HEK293 (cell line): ENCODE data around the gene SLC6A11.

Experiments used
- CTCF ChIA-PET: fragments of 350-600 bp; formaldehyde crosslinking; extraction: SDS; loops from one replicate; lab custom pipeline; 2021; ENCODE audit warnings: antibody characterized with exemption; lab: Yijun Ruan, JAX
- POLR2A ChIA-PET: fragments of 300-600 bp; formaldehyde crosslinking; extraction: SDS; loops from one replicate; lab custom pipeline; 2020; ENCODE audit warnings: antibody characterized with exemption, inconsistent platforms; lab: Yijun Ruan, JAX
- H3K27ac ChIP-seq: fragments of 200-500 bp; sonication (Bioruptor generic); 2 replicates; pipeline ENCODE4 v1.5.1; 2014; ENCODE audit warnings: low read depth, low read length, control low read depth, inconsistent platforms; ENCODE audit errors: extremely low read depth
- H3K36me3 ChIP-seq, 2 experiments: fragments of 200-500 bp in 1 of 2; sonication (Bioruptor generic) in 1 of 2; 1 replicate in 1 of 2; 2 replicates in 1 of 2; pipeline ENCODE4 v1.5.1; 2014 to 2017; ENCODE audit warnings: inconsistent platforms in 2 of 2, low read length in 2 of 2; ENCODE audit not compliant: control insufficient read depth in 2 of 2, insufficient read depth in 1 of 2
- H3K4me1 ChIP-seq: fragments of 200-500 bp; sonication (Bioruptor generic); 2 replicates; pipeline ENCODE4 v1.5.1; 2014; ENCODE audit warnings: mild to moderate bottlenecking, low read length, inconsistent platforms; ENCODE audit not compliant: control insufficient read depth, insufficient read depth
- H3K4me3 ChIP-seq: 2 replicates; pipeline ENCODE4 v1.5.1; 2011; ENCODE audit warnings: low read depth, mild to moderate bottlenecking, control low read depth, low read length, moderate library complexity
- H3K9me3 ChIP-seq: fragments of 200-500 bp; sonication (Bioruptor generic); 2 replicates; pipeline ENCODE4 v1.5.1; 2014; ENCODE audit warnings: low read depth, low read length, inconsistent platforms; ENCODE audit not compliant: control insufficient read depth, insufficient read depth
- AEBP2 ChIP-seq: fragments of 450-650 bp; formaldehyde crosslinking; IDR thresholded peaks from 2 replicates; pipeline ENCODE4 v1.5.1; 2016; ENCODE audit warnings: missing biosample characterization, missing genetic modification characterization, borderline replicate concordance
- EGR2 ChIP-seq: fragments of 450-650 bp; formaldehyde crosslinking; IDR thresholded peaks from 2 replicates; pipeline ENCODE4 v1.5.1; 2016; ENCODE audit warnings: low read depth, missing biosample characterization, missing genetic modification characterization
- FEZF1 ChIP-seq: fragments of 450-650 bp; formaldehyde crosslinking; IDR thresholded peaks from 2 replicates; pipeline ENCODE4 v1.5.1; 2016; ENCODE audit warnings: missing biosample characterization, missing genetic modification characterization
- HOXA7 ChIP-seq: sonication (generic); formaldehyde crosslinking; IDR thresholded peaks from 2 replicates; pipeline ENCODE4 v1.8.1; 2022; ENCODE audit warnings: missing genetic modification reagents, borderline replicate concordance
- HOXC10 ChIP-seq: sonication (generic); formaldehyde crosslinking; IDR thresholded peaks from 2 replicates; pipeline ENCODE4 v1.8.1; 2023; ENCODE audit warnings: mild to moderate bottlenecking, missing genetic modification reagents
- HOXD13 ChIP-seq: sonication (generic); formaldehyde crosslinking; IDR thresholded peaks from 2 replicates; pipeline ENCODE4 v1.8.0; 2022; ENCODE audit warnings: missing genetic modification reagents, borderline replicate concordance
- KLF10 ChIP-seq: fragments of 450-650 bp; IDR thresholded peaks from 2 replicates; pipeline ENCODE4 v1.5.1; 2018; ENCODE audit warnings: missing biosample characterization, mild to moderate bottlenecking, missing genetic modification characterization
- TCF7L2 ChIP-seq: IDR thresholded peaks from 2 replicates; pipeline ENCODE4 v1.6.1; 2011; ENCODE audit warnings: low read depth, mild to moderate bottlenecking, inconsistent platforms, low read length, moderate library complexity, borderline replicate concordance
- ZBTB6 ChIP-seq: fragments of 450-650 bp; formaldehyde crosslinking; IDR thresholded peaks from 2 replicates; pipeline ENCODE4 v1.5.1; 2017; ENCODE audit warnings: missing biosample characterization, missing genetic modification characterization
- ZBTB8A ChIP-seq: fragments of 450-650 bp; formaldehyde crosslinking; IDR thresholded peaks from 2 replicates; pipeline ENCODE4 v1.5.1; 2016; ENCODE audit warnings: missing biosample characterization, missing genetic modification characterization
- ZFP41 ChIP-seq: fragments of 450-650 bp; formaldehyde crosslinking; IDR thresholded peaks from 2 replicates; pipeline ENCODE4 v1.5.1; 2016; ENCODE audit warnings: missing biosample characterization, missing genetic modification characterization, borderline replicate concordance
- ZNF223 ChIP-seq: fragments of 450-650 bp; formaldehyde crosslinking; IDR thresholded peaks from 2 replicates; pipeline ENCODE4 v1.5.1; 2016; ENCODE audit warnings: missing biosample characterization, missing genetic modification characterization
- ZNF510 ChIP-seq: fragments of 450-650 bp; formaldehyde crosslinking; IDR thresholded peaks from 2 replicates; pipeline ENCODE4 v1.5.1; 2018; ENCODE audit warnings: mild to moderate bottlenecking, missing genetic modification characterization, missing biosample characterization; ENCODE audit not compliant: insufficient replicate concordance
- ZNF596 ChIP-seq: fragments of 450-650 bp; IDR thresholded peaks from 2 replicates; pipeline ENCODE4 v1.5.0; 2018; ENCODE audit warnings: missing biosample characterization, mild to moderate bottlenecking, missing genetic modification characterization, moderate library complexity
- ZNF600 ChIP-seq: fragments of 450-650 bp; formaldehyde crosslinking; IDR thresholded peaks from 2 replicates; pipeline ENCODE4 v1.5.1; 2016; ENCODE audit warnings: missing biosample characterization, missing genetic modification characterization
- ZNF626 ChIP-seq: fragments of 450-650 bp; sonication (Bioruptor Pico); formaldehyde crosslinking; IDR thresholded peaks from 2 replicates; pipeline ENCODE4 v1.5.1; 2018; ENCODE audit warnings: missing biosample characterization, missing genetic modification characterization, inconsistent platforms
- ZNF629 ChIP-seq: fragments of 450-650 bp; formaldehyde crosslinking; IDR thresholded peaks from 2 replicates; pipeline ENCODE4 v1.5.1; 2017; ENCODE audit warnings: missing biosample characterization, missing genetic modification characterization
- ZNF658 ChIP-seq: fragments of 450-650 bp; formaldehyde crosslinking; IDR thresholded peaks from 2 replicates; pipeline ENCODE4; 2016; ENCODE audit warnings: missing biosample characterization, missing genetic modification characterization
- ZNF664 ChIP-seq: fragments of 450-650 bp; formaldehyde crosslinking; IDR thresholded peaks from 2 replicates; pipeline ENCODE4 v1.5.1; 2016; ENCODE audit warnings: missing biosample characterization, missing genetic modification characterization
- ZNF837 ChIP-seq: fragments of 450-650 bp; formaldehyde crosslinking; IDR thresholded peaks from 2 replicates; pipeline ENCODE4 v1.5.1; 2016; ENCODE audit warnings: missing biosample characterization, missing genetic modification characterization

The SLC6A11 gene

GRCh38 chr3:10935846-10936631 lies 120.0 kb downstream of the SLC6A11 start:
- POLR2A ChIA-PET = no interaction called here
- TF ChIP-seq ZNF626 (tag by site-specific recombination) (no peak), ZNF629 (tag by site-specific recombination) (no peak), HOXA7 (CRISPR knock-in tag) (no peak), ZBTB6 (tag by site-specific recombination) (no peak), ZFP41 (tag by site-specific recombination) (no peak), ZNF664 (tag by site-specific recombination) (no peak), ZNF510 (tag by site-specific recombination) (no peak)
- no peaks in the 10 kb centered on the region for H3K36me3 ChIP-seq
- no peaks in the 10 kb centered on the region for H3K4me1 ChIP-seq
- no peak overlapping the region for H3K4me3 ChIP-seq
- no peak overlapping the region for H3K27ac ChIP-seq
- H3K9me3 ChIP-seq = no peaks in the 10 kb centered on the region
- CTCF ChIA-PET = interaction anchor here (0.7 to 1.5 kb wide), 2 partner anchors 83 to 124 kb away, joined by 3 to 6 read pairs; no protein-coding TSS in a partner anchor

DNA sequence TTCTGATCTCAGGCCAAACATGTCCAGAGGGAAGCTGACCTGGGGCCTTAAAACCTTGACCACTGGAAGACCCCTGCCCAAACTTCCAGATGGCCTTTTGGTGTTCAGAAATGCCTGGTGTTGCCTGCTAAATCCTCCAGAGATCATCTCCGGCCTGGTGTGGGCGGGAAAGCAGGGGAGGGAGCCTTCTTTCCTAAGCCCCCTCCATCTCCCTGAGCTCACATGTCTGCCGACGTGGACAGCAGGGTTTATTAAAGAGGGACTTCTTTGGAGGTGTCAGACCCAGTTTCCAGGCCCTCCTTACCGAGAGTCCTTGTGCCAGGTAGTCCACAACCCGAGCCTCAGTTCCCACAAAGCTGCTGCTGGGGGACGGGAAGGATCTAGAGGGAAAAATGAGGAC lies 120.7 kb downstream of the SLC6A11 start:
- POLR2A ChIA-PET = no interaction called here
- TF ChIP-seq EGR2 (tag by site-specific recombination) = no peak
- TF ChIP-seq ZNF629 (tag by site-specific recombination) = no peak
- TF ChIP-seq HOXC10 (CRISPR knock-in tag) = no peak
- no peak for TF ChIP-seq ZNF658 (tag by site-specific recombination)
- TF ChIP-seq ZNF223 (tag by site-specific recombination) = no peak
- TF ChIP-seq ZNF596 (tag by site-specific recombination) = no peak
- no peak for TF ChIP-seq KLF10
- TF ChIP-seq ZBTB8A (tag by site-specific recombination) = no peak
- TF ChIP-seq FEZF1 (tag by site-specific recombination) = no peak
- TF ChIP-seq AEBP2 (tag by site-specific recombination) = no peak
- TF ChIP-seq ZNF837 (tag by site-specific recombination) = no peak
- no peak for TF ChIP-seq ZNF600 (tag by site-specific recombination)
- no peak for TF ChIP-seq TCF7L2
- TF ChIP-seq HOXD13 (CRISPR knock-in tag) = no peak
- TF ChIP-seq, all 188 proteins: peak for 0
- Histone ChIP-seq H3K9me3 (no peaks in the 10 kb centered on the region), H3K36me3 (no peaks in the 10 kb centered on the region), H3K4me1 (no peaks in the 10 kb centered on the region), H3K4me3 (no peak overlapping the region), H3K27ac (no peak overlapping the region)
- CTCF ChIA-PET = interaction anchor here (0.7 to 1.5 kb wide), 3 partner anchors 9 to 124 kb away, joined by 3 to 6 read pairs (median 5); no protein-coding TSS in a partner anchor
